GM19438 (cell line): ENCODE results near the gene C2CD3.

Experiments used
- ATAC-seq: cut with Tn5 transposase; IDR thresholded peaks from one replicate; pipeline ENCODE4 v1.9.1; 2021; ENCODE audit warnings: low read depth; ENCODE audit not compliant: unreplicated experiment

C2CD3 gene

GRCh38 chr11:74170694-74171629 is at the start of gene C2CD3, which contains the start of gene PPME1:
C2CD3 (minus strand) TSS chr11:74171002; CDS start chr11:74170792, 210 bp downstream.
PPME1 (plus strand) TSS chr11:74171289; CDS start chr11:74171422, 133 bp downstream.
- peak; percentile 96 for ATAC-seq

- ATAC-seq = no peak
Observed at GRCh38 chr11:74220376-74220775, 49.6 kb upstream of the C2CD3 start.

GRCh38 chr11:74212533-74212932 is 41.7 kb upstream of the C2CD3 start:
- ATAC-seq = no peak

- no peak for ATAC-seq
Observed at GRCh38 chr11:74208507-74208906, 37.7 kb upstream of the C2CD3 start.

GRCh38 chr11:74206746-74207145 is 35.9 kb upstream of the C2CD3 start:
- ATAC-seq = no peak

GRCh38 chr11:74205181-74205580 is 34.4 kb upstream of the C2CD3 start:
- ATAC-seq = no peak

GRCh38 chr11:74204701-74205100 is 33.9 kb upstream of the C2CD3 start:
- ATAC-seq = no peak

- ATAC-seq = no peak
Observed at GRCh38 chr11:74203966-74204365, 33.2 kb upstream of the C2CD3 start.

GRCh38 chr11:74196781-74197486 is 26.1 kb upstream of the C2CD3 start:
- no peak for ATAC-seq

- ATAC-seq = no peak
Observed at GRCh38 chr11:74195828-74196227, 25.0 kb upstream of the C2CD3 start.

- ATAC-seq = no peak
Observed at GRCh38 chr11:74185695-74186094, 14.9 kb upstream of the C2CD3 start.

- no peak for ATAC-seq
Observed at GRCh38 chr11:74185285-74185684, 14.5 kb upstream of the C2CD3 start.

- no peak for ATAC-seq
Observed at GRCh38 chr11:74182635-74183034, 11.8 kb upstream of the C2CD3 start.

- no peak for ATAC-seq
Observed at GRCh38 chr11:74179234-74180052, 8.6 kb upstream of the C2CD3 start.

GRCh38 chr11:74175920-74176319 is 5.1 kb upstream of the C2CD3 start:
- no peak for ATAC-seq

GRCh38 chr11:74171997-74172396 is 1.2 kb upstream of the C2CD3 start:
- ATAC-seq = no peak

- ATAC-seq = no peak
Observed at GRCh38 chr11:74171630-74171968, 797 bp upstream of the C2CD3 start.

- no peak for ATAC-seq
Observed at GRCh38 chr11:74169738-74170458, 904 bp downstream of the C2CD3 start.

- ATAC-seq = no peak
Observed at GRCh38 chr11:74168838-74169237, 2.0 kb downstream of the C2CD3 start.
